HG03103 (cell line): ENCODE data around the gene NUP214.
"Not testable (repeated sequence)": the region's sequence is repeated elsewhere in the genome, so short reads cannot be mapped to it uniquely, and the experiment has no call there.

Experiments used
- ATAC-seq: cut with Tn5 transposase; IDR thresholded peaks from one replicate; pipeline ENCODE4 v1.9.1; 2021; ENCODE audit warnings: low read depth; ENCODE audit not compliant: unreplicated experiment

The NUP214 gene

GRCh38 chr9:131227112-131227958 is 101.9 kb downstream of the NUP214 start:
- ATAC-seq = no peak

DNA sequence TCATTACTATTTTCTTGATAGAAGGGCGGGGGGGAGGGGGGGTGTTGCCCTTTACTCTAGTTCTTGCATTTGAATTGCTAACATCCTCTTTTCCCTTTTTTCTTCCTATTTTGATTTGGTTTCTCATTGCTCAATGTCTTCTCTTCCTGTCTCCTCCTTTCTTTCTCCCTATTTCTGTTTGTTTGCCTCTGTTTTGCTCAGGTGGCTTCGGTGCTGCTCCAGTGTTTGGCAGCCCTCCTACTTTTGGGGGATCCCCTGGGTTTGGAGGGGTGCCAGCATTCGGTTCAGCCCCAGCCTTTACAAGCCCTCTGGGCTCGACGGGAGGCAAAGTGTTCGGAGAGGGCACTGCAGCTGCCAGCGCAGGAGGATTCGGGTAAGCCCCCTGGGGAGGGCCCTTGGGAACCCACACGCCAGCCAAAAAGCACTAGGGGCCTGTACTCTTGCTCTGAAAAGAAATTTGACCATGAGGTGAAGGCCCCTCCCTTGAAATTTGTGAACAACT is 102.6 kb downstream of the NUP214 start:
- no peak for ATAC-seq

DNA sequence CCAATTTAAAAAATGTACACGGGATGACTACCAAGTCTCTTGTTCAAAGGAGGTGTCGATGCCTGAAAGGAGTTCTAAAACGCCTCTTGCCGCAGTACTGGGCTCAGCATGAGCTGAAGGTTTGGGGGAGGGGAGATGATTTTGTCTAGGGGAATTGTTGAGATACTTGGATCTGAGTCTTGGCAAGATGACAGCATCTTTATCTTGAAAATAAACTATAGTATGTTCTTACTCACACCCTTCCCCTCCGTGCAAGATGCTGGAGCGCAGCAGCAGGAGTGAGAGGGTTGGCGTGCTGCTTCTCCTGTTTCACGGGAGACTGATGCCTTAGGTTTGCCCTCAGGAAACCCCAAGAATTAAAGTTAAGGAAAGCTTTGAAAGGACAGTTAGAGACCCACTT is 103.6 kb downstream of the NUP214 start:
- no peak for ATAC-seq

GRCh38 chr9:131233556-131233955 is 108.2 kb downstream of the NUP214 start:
- no peak for ATAC-seq

DNA sequence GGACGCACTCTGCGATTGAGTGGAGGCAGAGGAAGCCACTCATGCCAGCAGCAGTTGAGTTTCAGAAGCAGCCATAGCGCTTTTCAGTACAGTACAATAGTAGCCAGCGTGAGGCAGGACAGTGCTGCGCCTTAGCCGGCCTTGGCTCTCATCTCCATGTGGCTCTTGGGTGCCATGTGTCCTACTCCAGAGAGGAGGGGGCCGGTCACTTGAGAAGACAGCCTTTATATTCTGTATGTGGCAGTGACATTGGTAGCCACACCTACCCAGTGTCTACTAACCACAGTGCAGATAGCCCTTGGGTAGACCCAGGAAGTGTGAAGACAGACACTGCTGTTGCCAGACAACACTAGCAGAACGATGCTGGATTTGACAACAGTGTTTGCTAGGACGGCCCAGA is 108.6 kb downstream of the NUP214 start:
- no peak for ATAC-seq

DNA sequence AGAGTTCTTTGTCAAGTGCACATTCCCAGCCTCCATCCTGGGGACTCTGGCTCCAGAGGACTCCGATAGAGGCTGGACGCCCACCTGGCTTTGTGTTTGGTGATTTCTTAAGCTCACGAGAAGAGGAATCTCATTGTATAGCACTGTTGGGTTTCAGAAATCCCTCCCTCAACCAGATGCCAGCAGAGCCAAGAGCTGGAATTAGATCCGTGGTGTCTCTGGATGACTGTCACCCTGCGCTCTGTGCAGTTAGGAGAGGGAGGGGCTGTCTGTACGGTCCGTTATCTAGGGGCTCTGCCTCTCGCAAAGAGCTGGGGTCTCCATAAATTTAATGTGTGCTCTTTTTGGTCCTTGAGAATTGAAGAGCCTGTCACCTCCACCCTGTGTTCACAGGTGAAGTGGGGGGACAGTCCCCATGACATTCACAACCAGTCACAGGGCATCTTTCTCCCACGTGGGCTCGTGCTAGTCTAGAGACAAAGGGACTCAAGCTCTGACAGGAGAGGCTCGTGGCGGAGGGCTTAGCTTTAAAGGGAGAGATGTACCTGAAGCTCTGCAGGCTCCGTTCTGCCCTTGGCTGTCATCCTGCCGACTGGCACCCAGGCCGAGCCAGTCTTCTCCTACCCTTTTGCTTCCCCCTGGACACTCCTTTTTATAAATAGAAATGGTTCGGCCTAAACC is 109.6 kb downstream of the NUP214 start:
- no peak for ATAC-seq

DNA sequence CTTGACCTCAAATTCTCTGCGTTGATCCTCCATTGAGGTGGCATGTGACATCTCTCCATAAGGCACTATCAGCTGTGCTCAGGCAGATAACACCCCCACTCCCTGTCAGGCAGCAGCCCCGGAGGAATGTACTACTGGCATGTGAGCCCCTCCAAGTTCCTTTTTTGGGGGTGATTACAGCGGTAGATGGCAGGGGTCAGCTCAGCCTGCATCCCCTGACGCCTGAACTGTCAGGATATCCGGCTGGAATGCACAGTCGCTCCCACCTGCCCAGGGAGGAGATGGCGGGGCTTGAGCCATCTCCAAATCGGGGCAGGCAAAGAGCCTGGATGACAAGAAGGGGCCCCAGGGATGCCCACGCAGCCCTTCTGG is 110.1 kb downstream of the NUP214 start:
- ATAC-seq = no peak

GRCh38 chr9:131236161-131236560 is 110.8 kb downstream of the NUP214 start:
- ATAC-seq = no peak

DNA sequence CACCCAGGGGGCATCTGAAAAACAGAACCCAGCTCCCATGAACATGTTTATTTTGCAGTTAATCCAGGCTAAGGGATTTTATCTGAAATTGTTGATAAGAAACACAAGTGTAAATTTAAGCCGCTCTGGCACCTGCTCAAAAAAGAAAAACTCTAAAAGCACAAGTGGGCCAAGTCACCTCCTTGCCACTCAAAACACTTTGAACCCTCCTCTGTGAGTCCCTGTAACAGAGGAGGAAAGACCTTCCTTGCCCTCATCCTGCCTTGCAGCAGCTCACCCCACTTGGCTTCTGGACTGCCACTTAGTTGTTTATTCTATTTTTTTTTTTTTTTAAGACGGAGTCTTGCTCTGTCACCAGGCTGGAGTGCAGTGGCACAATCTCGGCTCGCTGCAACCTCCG is 111.4 kb downstream of the NUP214 start:
- ATAC-seq = no peak

- no peak for ATAC-seq
Measured at GRCh38 chr9:131237291-131237690, 111.9 kb downstream of the NUP214 start.

DNA sequence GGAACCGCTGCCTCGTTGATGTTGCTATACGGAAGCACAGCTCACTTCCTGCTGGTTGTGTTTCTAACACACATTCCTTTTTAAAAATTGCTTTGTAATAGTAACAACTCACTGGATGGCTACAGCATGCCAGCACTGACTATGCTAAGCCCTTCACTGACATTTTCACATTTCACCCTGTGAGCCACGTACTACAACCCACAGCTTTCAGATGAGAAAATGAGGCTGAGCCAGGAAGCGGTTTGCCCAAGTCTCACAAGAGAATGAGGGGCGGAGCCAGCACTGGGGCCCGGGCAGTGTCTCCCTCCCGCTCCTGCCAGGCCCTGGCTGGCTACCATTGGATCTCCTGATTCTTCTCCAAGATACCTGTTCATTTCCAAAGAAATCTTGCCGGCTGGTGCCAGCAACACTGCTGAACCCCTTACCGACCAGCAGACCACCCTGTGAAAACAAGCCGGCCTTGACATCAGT is 112.6 kb downstream of the NUP214 start:
- ATAC-seq = peak; percentile 82

- no peak for ATAC-seq
Measured at GRCh38 chr9:131238402-131239021, 113.1 kb downstream of the NUP214 start.

DNA sequence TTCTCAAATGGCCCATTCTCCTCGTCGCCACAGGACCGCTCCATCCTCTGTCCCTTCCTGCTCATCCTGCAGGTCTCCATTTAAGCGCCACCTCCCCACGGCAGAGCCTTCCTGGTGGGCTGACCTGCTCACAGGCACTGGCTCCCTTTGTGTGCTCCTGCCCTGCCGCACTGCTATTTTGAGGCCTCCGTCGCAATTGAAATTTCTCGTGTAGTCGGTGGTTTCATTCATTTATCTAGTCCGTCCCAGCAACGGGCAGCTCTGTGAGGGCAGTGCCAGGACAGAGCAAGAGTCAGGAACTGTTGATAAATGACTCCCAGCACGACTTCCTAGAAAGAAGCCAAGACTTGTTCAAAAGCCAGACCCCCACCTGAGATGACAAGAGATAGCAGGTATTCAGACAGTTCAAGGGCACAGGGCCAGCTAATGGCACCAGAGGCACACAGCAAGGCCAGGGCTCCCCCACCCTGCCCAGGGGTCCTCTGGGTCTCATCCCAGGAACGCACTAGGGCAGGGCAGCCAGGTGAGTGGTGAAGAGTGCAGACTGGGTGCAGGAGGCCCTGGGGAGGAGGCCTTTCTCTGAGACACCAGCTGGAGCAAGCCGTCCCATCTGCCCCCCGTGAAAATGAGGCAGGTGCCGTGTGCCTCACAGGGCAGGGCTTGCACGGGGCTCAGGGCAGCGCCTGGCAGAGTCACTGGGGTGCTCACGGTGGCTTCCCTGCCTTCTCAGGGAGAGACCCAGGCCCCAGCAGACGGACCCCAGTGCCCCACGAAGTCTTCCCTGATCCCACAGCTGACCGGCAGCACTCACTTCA is 114.0 kb downstream of the NUP214 start:
- no peak for ATAC-seq

- ATAC-seq = no peak
Measured at GRCh38 chr9:131240047-131240921, 114.9 kb downstream of the NUP214 start.

- not testable (repeated sequence) for ATAC-seq
Measured at GRCh38 chr9:131244331-131244730, 118.9 kb downstream of the NUP214 start.

DNA sequence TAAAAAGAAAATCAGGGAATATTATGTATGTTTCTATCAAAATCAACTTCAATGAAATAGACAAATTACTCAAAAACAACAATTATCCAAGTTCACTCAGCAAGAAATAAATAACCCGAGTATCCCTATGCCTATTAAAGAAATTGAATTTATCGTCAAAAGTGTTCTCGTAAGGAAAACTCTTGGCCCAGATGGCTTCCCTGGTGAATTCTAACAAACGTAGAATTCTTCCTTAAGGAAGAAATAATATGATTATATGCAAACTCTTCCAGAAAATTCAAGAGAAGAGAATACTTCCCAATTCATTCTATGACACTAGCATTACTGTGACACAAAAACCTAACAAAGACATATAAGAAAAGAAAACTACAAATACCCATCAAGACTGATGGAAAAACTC is 121.2 kb downstream of the NUP214 start:
- ATAC-seq = no peak

DNA sequence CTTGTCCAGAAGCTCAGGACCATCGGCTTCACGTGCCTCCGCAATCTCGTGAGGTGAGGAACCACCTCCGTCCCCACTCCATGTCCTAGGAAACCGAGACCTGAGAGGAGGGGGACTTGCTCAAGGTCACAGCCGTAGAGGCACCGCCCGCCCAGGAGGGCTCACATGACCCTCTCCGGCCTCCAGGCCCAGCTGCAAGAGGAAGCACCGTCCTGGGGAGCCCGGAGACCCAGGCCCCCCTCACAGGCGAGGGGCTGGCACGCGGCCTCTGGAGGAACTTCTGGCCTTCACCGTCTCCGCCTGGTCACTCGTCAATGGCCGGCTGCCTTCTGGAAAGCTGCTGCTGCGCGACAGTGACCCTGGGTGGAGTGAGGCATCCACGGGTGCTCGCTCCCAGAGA is 126.7 kb downstream of the NUP214 start:
- ATAC-seq = no peak

GRCh38 chr9:131253891-131254491 is 128.6 kb downstream of the NUP214 start:
- no peak for ATAC-seq

- ATAC-seq = no peak
Measured at GRCh38 chr9:131254626-131255025, 129.2 kb downstream of the NUP214 start.
